ENCODE measurements around the gene PAXX. TPM values are rescaled to one million over a fixed set of nuclear protein-coding genes. Genes with fewer than 3 reads are reported as not detected.

Gene PAXX
- total RNA-seq, 1 donor from 2014 or later = 79.4 TPM

Other genes starting within 250 kb of the PAXX start
- 0.39 and 0.59 TPM in 2 replicates for gene LCN10, start 249.5 kb upstream of the PAXX start, total RNA-seq
- not detected in 2 replicates for gene LCN6, start 243.9 kb upstream of the PAXX start, total RNA-seq
- gene LCN8, start 234.2 kb upstream of the PAXX start, total RNA-seq = not detected in 2 replicates
- gene LCN15, start 227.9 kb upstream of the PAXX start, total RNA-seq = not detected in 2 replicates
- gene TMEM141, start 201.1 kb upstream of the PAXX start, total RNA-seq = 37.2 and 39.0 TPM in 2 replicates
- 0.52 TPM in 1 of 2 replicates, not detected in the other for gene CCDC183, start 196.1 kb upstream of the PAXX start, total RNA-seq
- gene RABL6, start 184.5 kb upstream of the PAXX start, total RNA-seq = 109 and 114 TPM in 2 replicates
- 5.1 and 5.8 TPM in 2 replicates for gene AJM1, start 149.9 kb upstream of the PAXX start, total RNA-seq
- 134 and 139 TPM in 2 replicates for gene PHPT1, start 143.0 kb upstream of the PAXX start, total RNA-seq
- gene MAMDC4, start 140.1 kb upstream of the PAXX start, total RNA-seq = 18.2 and 23.6 TPM in 2 replicates
- 410 and 418 TPM in 2 replicates for gene EDF1, start 126.1 kb upstream of the PAXX start, total RNA-seq
- 67.4 and 76.3 TPM in 2 replicates for gene TRAF2, start 105.9 kb upstream of the PAXX start, total RNA-seq
- 92.5 and 96.2 TPM in 2 replicates for gene FBXW5, start 47.7 kb upstream of the PAXX start, total RNA-seq
- 0.56 and 1.5 TPM in 2 replicates for gene C8G, start 47.2 kb upstream of the PAXX start, total RNA-seq
- 1.8 and 1.9 TPM in 2 replicates for gene LCN12, start 40.1 kb upstream of the PAXX start, total RNA-seq
- 0.36 TPM in 1 of 2 replicates, not detected in the other for gene PTGDS, start 14.9 kb upstream of the PAXX start, total RNA-seq
- gene LCNL1, start 9.4 kb upstream of the PAXX start, total RNA-seq = not detected in 2 replicates
- not detected in 2 replicates for gene CLIC3, start 4.1 kb downstream of the PAXX start, total RNA-seq
- 25.7 and 26.9 TPM in 2 replicates for gene ABCA2, start 35.8 kb downstream of the PAXX start, total RNA-seq
- gene FUT7, start 39.7 kb downstream of the PAXX start, total RNA-seq = 0.16 and 0.22 TPM in 2 replicates
- 78.2 and 80.1 TPM in 2 replicates for gene NPDC1, start 53.8 kb downstream of the PAXX start, total RNA-seq
- gene ENTPD2, start 61.6 kb downstream of the PAXX start, total RNA-seq = not detected in 2 replicates
- gene SAPCD2, start 78.1 kb downstream of the PAXX start, total RNA-seq = 23.9 and 25.1 TPM in 2 replicates
- 13.9 and 14.9 TPM in 2 replicates for gene UAP1L1, start 85.1 kb downstream of the PAXX start, total RNA-seq
- gene MAN1B1, start 94.6 kb downstream of the PAXX start, total RNA-seq = 48.1 and 53.6 TPM in 2 replicates
- 371 and 394 TPM in 2 replicates for gene DPP7, start 122.3 kb downstream of the PAXX start, total RNA-seq
- gene GRIN1, start 146.7 kb downstream of the PAXX start, total RNA-seq = 0.05 TPM in 2 replicates
- gene LRRC26, start 177.6 kb downstream of the PAXX start, total RNA-seq = 0.21 TPM in 1 of 2 replicates, not detected in the other
- gene TMEM210, start 179.6 kb downstream of the PAXX start, total RNA-seq = not detected in 2 replicates
- 62.5 and 63.6 TPM in 2 replicates for gene ANAPC2, start 196.1 kb downstream of the PAXX start, total RNA-seq
- 101 and 105 TPM in 2 replicates for gene SSNA1, start 196.3 kb downstream of the PAXX start, total RNA-seq
- 15.6 and 17.2 TPM in 2 replicates for gene TPRN, start 208.3 kb downstream of the PAXX start, total RNA-seq
- 40.5 and 41.5 TPM in 2 replicates for gene TMEM203, start 213.2 kb downstream of the PAXX start, total RNA-seq
- 42.4 and 48.9 TPM in 2 replicates for gene NDOR1, start 213.3 kb downstream of the PAXX start, total RNA-seq
- gene RNF208, start 229.8 kb downstream of the PAXX start, total RNA-seq = 9.3 and 11.0 TPM in 2 replicates
- gene CYSRT1, start 232.8 kb downstream of the PAXX start, total RNA-seq = 0.49 and 0.60 TPM in 2 replicates
- 0.29 TPM in 1 of 2 replicates, not detected in the other for gene RNF224, start 235.1 kb downstream of the PAXX start, total RNA-seq
- gene SLC34A3, start 238.5 kb downstream of the PAXX start, total RNA-seq = not detected in 2 replicates
- 277 and 280 TPM in 2 replicates for gene TUBB4B, start 248.9 kb downstream of the PAXX start, total RNA-seq